ENCODE results near the gene DDIT3. TPM values are rescaled to one million over a fixed set of nuclear protein-coding genes. Genes with fewer than 3 reads are reported as not detected.

The DDIT3 gene
- total RNA-seq, 1 experiment from 2014 or later = 27.4 TPM

GRCh38 chr12:57546438-57547287 is 26.3 kb upstream of the DDIT3 start, which contains the start of gene DCTN2:
Gene DCTN2 (minus strand): TSS chr12:57547192. CDS start chr12:57547063, 129 bp downstream.
- DNase-seq (peak; percentile 96), ATAC-seq (peak; percentile 98)
- TF ChIP-seq CTCF (conservative IDR thresholded peaks at IDR 0.05; ENCODE audit: low read depth, low read length) (no peak), EZH2phosphoT487 (IDR thresholded peaks at IDR 0.05; ENCODE audit: borderline replicate concordance, low read length) (no peak), EZH2 (IDR thresholded peaks at IDR 0.05; ENCODE audit: low read length, unreplicated experiment) (no peak)
- intact Hi-C loops (cut with micrococcal nuclease) = loop anchor here (2.0 kb wide), 1 partner anchor 36 kb away; no protein-coding TSS in a partner anchor
- Histone ChIP-seq H3K9me2 (replicated peaks; ENCODE audit: low read length) (no peaks in the 10 kb centered on the region), H3F3A (ENCODE audit: low read length, unreplicated experiment) (no peaks in the 10 kb centered on the region), H4K20me1 (ENCODE audit: low read length) (no peaks in the 10 kb centered on the region), H3K9ac (ENCODE audit: low read length) (peak within 1 kb of the TSS; percentile 99), H3K36me3 (ENCODE audit: low read depth, low read length) (peaks cover 2% of the 10 kb centered on the region; the same call in 1 of the 2 replicates), H3K79me2 (ENCODE audit: low read length) (peaks cover 26% of the 10 kb centered on the region), H3K27me3 (ENCODE audit: low read length) (no peaks in the 10 kb centered on the region), H2AFZ (ENCODE audit: low read length) (peak within 1 kb of the TSS; percentile 86), H3K9me3 (ENCODE audit: low read length) (no peaks in the 10 kb centered on the region), H3K27ac (ENCODE audit: low read length) (peak within 1 kb of the TSS; percentile 49), H3K4me2 (ENCODE audit: low read length) (peak within 1 kb of the TSS; percentile 90), H3K4me1 (ENCODE audit: insufficient read depth, low read length) (peaks cover 15% of the 10 kb centered on the region), H3K4me3 (ENCODE audit: low read length) (peak within 1 kb of the TSS; percentile 89)
- POLR2A ChIA-PET (ENCODE audit: unreplicated experiment) = interaction anchor here (0.6 kb wide), 1 partner anchor 777 kb away, joined by 5 read pairs; no protein-coding TSS in a partner anchor
- CTCF ChIA-PET = interaction anchor here (1.0 kb wide), 1 partner anchor 37 kb away, joined by 4 read pairs; no protein-coding TSS in a partner anchor
- TSS peak; percentile 88 for BruUV-seq (replicated peaks)

- Histone ChIP-seq H3K4me2 (ENCODE audit: low read length) (peak overlapping the region; percentile 90), H3K4me3 (ENCODE audit: low read length) (peak overlapping the region; percentile 89), H3K27me3 (ENCODE audit: low read length) (no peaks in the 10 kb centered on the region), H3K9me3 (ENCODE audit: low read length) (no peaks in the 10 kb centered on the region), H3K27ac (ENCODE audit: low read length) (peak overlapping the region; percentile 49), H3K9ac (ENCODE audit: low read length) (peak overlapping the region; percentile 99), H3K36me3 (ENCODE audit: low read depth, low read length) (peaks cover 8% of the 10 kb centered on the region; the same call in 1 of the 2 replicates), H3K79me2 (ENCODE audit: low read length) (peaks cover 26% of the 10 kb centered on the region), H3K9me2 (replicated peaks; ENCODE audit: low read length) (no peaks in the 10 kb centered on the region), H3F3A (ENCODE audit: low read length, unreplicated experiment) (no peaks in the 10 kb centered on the region), H3K4me1 (ENCODE audit: insufficient read depth, low read length) (peaks cover 15% of the 10 kb centered on the region), H2AFZ (ENCODE audit: low read length) (peak overlapping the region; percentile 86), H4K20me1 (ENCODE audit: low read length) (no peaks in the 10 kb centered on the region)
- TSS peak; percentile 33 for BruUV-seq (replicated peaks)
- intact Hi-C loops (cut with micrococcal nuclease) = loop anchor here (2.0 kb wide), 1 partner anchor 37 kb away; no protein-coding TSS in a partner anchor
- DNase-seq (peak; percentile 69), ATAC-seq (peak; percentile 23)
- CTCF ChIA-PET = no interaction called here
- TF ChIP-seq EZH2phosphoT487 (IDR thresholded peaks at IDR 0.05; ENCODE audit: borderline replicate concordance, low read length) = no peak
- TF ChIP-seq EZH2 (IDR thresholded peaks at IDR 0.05; ENCODE audit: low read length, unreplicated experiment) = no peak
- no peak for TF ChIP-seq CTCF (conservative IDR thresholded peaks at IDR 0.05; ENCODE audit: low read depth, low read length)
- POLR2A ChIA-PET (ENCODE audit: unreplicated experiment) = no interaction called here
Observed at GRCh38 chr12:57545809-57546437, 25.6 kb upstream of the DDIT3 start.

Data from PC-3 (cell line).